Adrenal gland (tissue), 5 donors: Measurements from ENCODE around the gene TTYH3.

Source experiments
- CTCF ChIP-seq, 6 experiments: fragments of 450-650 bp in 4 of 6; fragments of 200-600 bp in 2 of 6; sonication (generic) in 1 of 6; IDR thresholded peaks; 1 replicate in 5 of 6; 2 replicates in 1 of 6; pipeline versions ENCODE4 v1.5.1 to v1.8.0; 2016 to 2021; ENCODE audit warnings: antibody characterized with exemption in 6 of 6, mild to moderate bottlenecking in 2 of 6, moderate library complexity in 1 of 6
- POLR2A ChIP-seq, 2 donors: fragments of 450-650 bp; IDR thresholded peaks; one replicate each; pipeline ENCODE4 v1.6.1; 2017; ENCODE audit warnings: antibody characterized with exemption in 2 of 2, mild to moderate bottlenecking in 2 of 2, moderate library complexity in 1 of 2
- donor health status: DM: no; HTN: no; CAD: no.

GRCh38 chr7:2659556-2660358, 28.0 kb downstream of the TTYH3 start:
- TF ChIP-seq CTCF (IDR thresholded peaks at IDR 0.05) = no peak
- no peak for TF ChIP-seq POLR2A (IDR thresholded peaks at IDR 0.05)
